Parathyroid adenoma (tissue), 2 donors: ENCODE results near the gene EIF2AK3.

Experiments
- H2AFZ ChIP-seq: fragments of 300-600 bp; sonication (generic); one replicate; pipeline ENCODE4 v1.7.0; 2017; ENCODE audit warnings: antibody characterized with exemption, mild to moderate bottlenecking
- H3K27ac ChIP-seq: fragments of 300-600 bp; sonication (generic); one replicate; pipeline ENCODE4 v1.7.0; 2017
- H3K27me3 ChIP-seq: fragments of 300-600 bp; sonication (generic); one replicate; pipeline ENCODE4 v1.7.0; 2017; ENCODE audit warnings: low read length; ENCODE audit not compliant: control insufficient read depth, insufficient read depth
- H3K36me3 ChIP-seq: fragments of 300-600 bp; sonication (generic); one replicate; pipeline ENCODE4 v1.7.0; 2017; ENCODE audit warnings: low read length; ENCODE audit not compliant: control insufficient read depth, insufficient read depth
- H3K4me1 ChIP-seq: fragments of 300-600 bp; sonication (generic); one replicate; pipeline ENCODE4 v1.7.0; 2017; ENCODE audit warnings: control low read depth
- H3K4me2 ChIP-seq: fragments of 300-600 bp; sonication (generic); one replicate; pipeline ENCODE4 v1.7.0; 2017; ENCODE audit warnings: low read length
- H3K4me3 ChIP-seq: fragments of 300-600 bp; sonication (generic); one replicate; pipeline ENCODE4 v1.7.0; 2017; ENCODE audit warnings: low read depth, low read length
- H3K79me2 ChIP-seq: fragments of 300-600 bp; sonication (generic); one replicate; pipeline ENCODE4 v1.7.0; 2017; ENCODE audit warnings: control low read depth
- H3K9ac ChIP-seq: fragments of 300-600 bp; sonication (generic); one replicate; pipeline ENCODE4 v1.7.0; 2017; ENCODE audit warnings: mild to moderate bottlenecking
- H3K9me3 ChIP-seq: fragments of 300-600 bp; sonication (generic); one replicate; pipeline ENCODE4 v1.7.0; 2017; ENCODE audit warnings: low read length; ENCODE audit not compliant: control insufficient read depth
- CTCF ChIP-seq: fragments of 300-600 bp; sonication (generic); IDR thresholded peaks from one replicate; pipeline ENCODE4 v1.7.0; 2017; ENCODE audit warnings: antibody characterized with exemption, mild to moderate bottlenecking
- donor health status: primary hyperparathyroidism.

Gene EIF2AK3

GRCh38 chr2:88602022-88602421, 25.2 kb downstream of the EIF2AK3 start:
- Histone ChIP-seq H3K36me3 (no peaks in the 10 kb centered on the region), H3K79me2 (peaks cover 15% of the 10 kb centered on the region), H3K27me3 (no peaks in the 10 kb centered on the region), H3K4me3 (no peak overlapping the region), H3K9ac (no peak overlapping the region), H3K4me2 (no peak overlapping the region), H3K27ac (no peak overlapping the region), H3K4me1 (no peaks in the 10 kb centered on the region), H3K9me3 (no peaks in the 10 kb centered on the region), H2AFZ (no peak overlapping the region)
- no peak for TF ChIP-seq CTCF

GRCh38 chr2:88601286-88601685, 26.0 kb downstream of the EIF2AK3 start:
- H3K4me3 ChIP-seq, result no peak overlapping the region
- H3K36me3 ChIP-seq, result no peaks in the 10 kb centered on the region
- H3K9me3 ChIP-seq, result no peaks in the 10 kb centered on the region
- no peaks in the 10 kb centered on the region for H3K27me3 ChIP-seq
- no peak overlapping the region for H3K27ac ChIP-seq
- no peak overlapping the region for H2AFZ ChIP-seq
- H3K4me1 ChIP-seq, result no peaks in the 10 kb centered on the region
- H3K9ac ChIP-seq, result no peak overlapping the region
- no peak for TF ChIP-seq CTCF
- H3K79me2 ChIP-seq, result peaks cover 15% of the 10 kb centered on the region
- no peak overlapping the region for H3K4me2 ChIP-seq

- Histone ChIP-seq H2AFZ (no peak overlapping the region), H3K27ac (no peak overlapping the region), H3K4me1 (no peaks in the 10 kb centered on the region), H3K79me2 (peaks cover 15% of the 10 kb centered on the region), H3K27me3 (no peaks in the 10 kb centered on the region), H3K36me3 (no peaks in the 10 kb centered on the region), H3K4me2 (no peak overlapping the region), H3K9ac (no peak overlapping the region), H3K4me3 (no peak overlapping the region), H3K9me3 (no peaks in the 10 kb centered on the region)
- no peak for TF ChIP-seq CTCF
These were observed 27.2 kb downstream of the EIF2AK3 start for GRCh38 chr2:88600038-88600465.

- H3K79me2 ChIP-seq, result peaks cover 14% of the 10 kb centered on the region
- H3K4me1 ChIP-seq, result no peaks in the 10 kb centered on the region
- H3K9me3 ChIP-seq, result no peaks in the 10 kb centered on the region
- H3K4me2 ChIP-seq, result no peak overlapping the region
- H3K36me3 ChIP-seq, result no peaks in the 10 kb centered on the region
- no peak overlapping the region for H3K9ac ChIP-seq
- no peak for TF ChIP-seq CTCF
- no peak overlapping the region for H3K27ac ChIP-seq
- H3K27me3 ChIP-seq, result no peaks in the 10 kb centered on the region
- H3K4me3 ChIP-seq, result no peak overlapping the region
- H2AFZ ChIP-seq, result no peak overlapping the region
These were observed 27.7 kb downstream of the EIF2AK3 start for GRCh38 chr2:88599527-88599926.

- Histone ChIP-seq H3K36me3 (no peaks in the 10 kb centered on the region), H2AFZ (no peak overlapping the region), H3K4me2 (no peak overlapping the region), H3K9me3 (no peaks in the 10 kb centered on the region), H3K4me1 (no peaks in the 10 kb centered on the region), H3K4me3 (no peak overlapping the region), H3K9ac (no peak overlapping the region), H3K27ac (no peak overlapping the region), H3K27me3 (no peaks in the 10 kb centered on the region), H3K79me2 (peaks cover 7% of the 10 kb centered on the region)
- TF ChIP-seq CTCF, result no peak
These were observed 30.1 kb downstream of the EIF2AK3 start for GRCh38 chr2:88597168-88597567.
